Activated CD4-positive, alpha-beta T cell treated with anti-CD3 and anti-CD28 coated beads, Interleukin-2, amount 10 ng/mL, durations not matched to agents 7 days and 5 days (primary cell): ENCODE measurements around the gene ALG5. TPM values are rescaled to one million over a fixed set of nuclear protein-coding genes. Genes with fewer than 3 reads are reported as not detected.

Experiments used
- CTCF ChIA-PET: fragments of 350-600 bp; sonication (Branson Sonifier 250); formaldehyde crosslinking; loops from one replicate; lab custom pipeline; 2021; ENCODE audit warnings: antibody characterized with exemption; lab: Charles Lee
- POLR2A ChIA-PET: fragments of 350-600 bp; sonication (Branson Sonifier 250); formaldehyde crosslinking; loops from one replicate; lab custom pipeline; 2021; ENCODE audit warnings: antibody characterized with exemption; lab: Charles Lee
- DNase-seq: peaks from one replicate; pipeline ENCODE4 v3.0.0-alpha.2; 2020
- H3K27ac Mint-ChIP-seq: one replicate; pipeline ENCODE4 v1.8.0; 2021; ENCODE audit warnings: mild to moderate bottlenecking, moderate library complexity, mixed read lengths
- H3K27me3 Mint-ChIP-seq: one replicate; pipeline ENCODE4 v1.8.0; 2021; ENCODE audit warnings: mixed read lengths
- H3K36me3 Mint-ChIP-seq: one replicate; pipeline ENCODE4 v1.8.0; 2021; ENCODE audit warnings: low read depth, mixed read lengths
- H3K4me1 Mint-ChIP-seq: one replicate; pipeline ENCODE4 v1.8.0; 2021; ENCODE audit warnings: mixed read lengths
- H3K4me3 Mint-ChIP-seq: one replicate; pipeline ENCODE4 v1.8.0; 2021; ENCODE audit warnings: mild to moderate bottlenecking, moderate library complexity, mixed read lengths
- H3K9me3 Mint-ChIP-seq: one replicate; pipeline ENCODE4 v1.8.0; 2021; ENCODE audit warnings: mixed read lengths
- total RNA-seq, 2 experiments: library from RNA; stranded (reverse); gene quantifications; one replicate each; pipeline ENCODE4 v1.2.3, GENCODE V29; 2021

Gene ALG5
- total RNA-seq, 2 experiments from 2014 or later: 29.8 to 33.9 TPM

- Mint-ChIP-seq H3K36me3 (peaks cover 40% of the 10 kb centered on the region), H3K27ac (no peak overlapping the region), H3K4me3 (no peak overlapping the region), H3K27me3 (no peaks in the 10 kb centered on the region), H3K4me1 (peaks cover 1% of the 10 kb centered on the region), H3K9me3 (peaks cover 4% of the 10 kb centered on the region)
- POLR2A ChIA-PET: no interaction called here
- CTCF ChIA-PET: interaction anchor here (0.6 to 1.2 kb wide), 3 partner anchors 28 to 1749 kb away, joined by 3 to 4 read pairs (median 3); partner anchors contain the start of gene EXOSC8
- DNase-seq: no peak
Measured at GRCh38 chr13:36973009-36973408, 26.1 kb downstream of the ALG5 start.

DNA sequence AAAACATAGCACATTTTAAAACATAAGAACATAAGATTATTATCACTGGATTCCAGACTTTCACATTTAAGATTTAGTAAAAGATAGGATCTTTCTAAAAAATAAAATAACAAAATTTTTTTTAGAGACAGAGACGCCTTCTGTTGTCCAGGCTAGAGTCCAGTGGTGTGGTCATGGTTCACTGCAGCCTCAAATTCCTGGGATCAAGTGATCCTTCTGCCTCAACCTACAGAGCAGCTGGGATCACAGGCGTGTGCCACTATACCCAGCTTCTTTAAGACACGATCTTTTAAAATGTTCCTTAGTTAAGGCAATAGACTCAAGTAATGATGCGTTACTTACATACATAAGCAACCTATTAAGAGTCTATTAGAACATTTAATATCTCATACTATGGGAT is 32.7 kb downstream of the ALG5 start:
- no peak for DNase-seq
- no peak overlapping the region for H3K27ac Mint-ChIP-seq
- no peaks in the 10 kb centered on the region for H3K27me3 Mint-ChIP-seq
- peaks cover 32% of the 10 kb centered on the region for H3K36me3 Mint-ChIP-seq
- CTCF ChIA-PET: no interaction called here
- no peaks in the 10 kb centered on the region for H3K4me1 Mint-ChIP-seq
- POLR2A ChIA-PET: no interaction called here
- H3K4me3 Mint-ChIP-seq: no peak overlapping the region
- no peaks in the 10 kb centered on the region for H3K9me3 Mint-ChIP-seq

DNA sequence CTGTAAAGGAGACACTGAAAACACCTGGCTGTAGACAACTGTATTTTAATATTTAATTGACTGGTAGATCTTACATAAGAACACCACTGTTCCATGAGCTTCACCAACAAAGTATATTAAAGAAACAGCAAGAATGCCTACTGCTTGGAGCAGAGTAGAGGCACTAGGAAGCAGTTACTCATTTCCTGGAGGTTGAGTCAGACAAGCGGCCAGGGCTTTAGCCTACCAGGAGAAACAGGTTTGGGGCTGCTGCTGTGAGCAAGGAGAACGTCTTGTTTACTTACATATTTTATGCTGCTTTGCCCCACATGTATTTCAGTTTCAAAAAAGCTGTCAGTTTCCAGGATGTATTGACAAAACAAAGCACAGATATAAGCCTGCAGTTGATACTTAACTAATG is 33.4 kb downstream of the ALG5 start:
- H3K4me1 Mint-ChIP-seq: no peaks in the 10 kb centered on the region
- peaks cover 36% of the 10 kb centered on the region for H3K36me3 Mint-ChIP-seq
- H3K27me3 Mint-ChIP-seq: no peaks in the 10 kb centered on the region
- no peak overlapping the region for H3K27ac Mint-ChIP-seq
- no peak overlapping the region for H3K4me3 Mint-ChIP-seq
- H3K9me3 Mint-ChIP-seq: no peaks in the 10 kb centered on the region
- POLR2A ChIA-PET: no interaction called here
- no peak for DNase-seq
- CTCF ChIA-PET: no interaction called here

DNA sequence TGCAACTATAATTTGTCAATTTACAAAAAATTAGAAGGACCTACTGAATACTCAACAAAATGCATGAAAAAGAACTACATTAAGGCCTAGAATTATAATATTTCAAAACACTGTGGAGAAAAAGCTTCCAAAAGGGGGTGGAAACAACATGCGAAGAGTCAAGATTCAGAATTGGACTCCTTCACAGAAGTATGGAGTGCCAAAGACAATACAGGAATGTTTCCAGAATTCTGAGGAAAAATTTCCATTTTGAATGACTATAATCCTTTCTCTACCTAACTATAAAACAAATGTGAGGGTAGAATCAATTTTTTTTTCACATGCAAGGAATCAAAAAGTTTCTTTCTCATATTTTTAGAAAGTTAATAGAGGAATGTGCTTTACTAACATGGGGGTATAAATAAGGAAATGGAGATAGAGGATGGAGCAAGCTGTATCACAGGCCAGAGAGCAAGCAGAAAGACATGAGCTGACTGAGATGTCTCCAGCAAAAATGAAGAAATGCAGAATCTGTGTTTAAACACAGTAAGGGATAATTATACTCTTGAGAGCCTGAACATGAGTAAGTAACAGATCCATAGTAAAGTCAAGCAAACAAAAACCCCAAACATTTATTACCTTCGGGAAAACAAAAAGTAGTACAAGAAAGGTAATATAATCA is 39.6 kb downstream of the ALG5 start:
- POLR2A ChIA-PET: no interaction called here
- Mint-ChIP-seq H3K27ac (no peak overlapping the region), H3K9me3 (no peaks in the 10 kb centered on the region), H3K4me3 (no peak overlapping the region), H3K27me3 (no peaks in the 10 kb centered on the region), H3K36me3 (peaks cover 40% of the 10 kb centered on the region), H3K4me1 (peaks cover 10% of the 10 kb centered on the region)
- no peak for DNase-seq
- CTCF ChIA-PET: no interaction called here

DNA sequence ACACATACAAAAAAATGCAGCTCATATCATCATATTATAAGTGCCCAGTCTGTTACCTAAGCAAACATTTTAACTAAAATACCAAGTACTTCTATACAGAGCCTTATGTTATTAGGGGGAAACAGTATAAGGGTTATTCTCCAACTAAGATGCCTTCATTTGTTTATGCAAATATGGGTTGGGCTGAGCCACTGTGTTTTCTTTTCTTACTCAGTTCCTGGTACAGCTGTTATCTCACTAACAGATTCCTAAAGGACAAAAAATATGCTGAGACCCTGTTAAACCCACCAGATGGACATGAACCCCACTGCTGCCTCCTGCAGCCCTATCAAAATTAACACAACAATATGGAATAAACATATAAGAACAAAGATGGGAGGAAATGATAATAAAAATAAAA is 44.6 kb downstream of the ALG5 start:
- peaks cover 7% of the 10 kb centered on the region for H3K4me1 Mint-ChIP-seq
- no peaks in the 10 kb centered on the region for H3K9me3 Mint-ChIP-seq
- CTCF ChIA-PET: no interaction called here
- no peak for DNase-seq
- H3K27me3 Mint-ChIP-seq: no peaks in the 10 kb centered on the region
- no peak overlapping the region for H3K27ac Mint-ChIP-seq
- H3K4me3 Mint-ChIP-seq: no peak overlapping the region
- peaks cover 36% of the 10 kb centered on the region for H3K36me3 Mint-ChIP-seq
- POLR2A ChIA-PET: no interaction called here

DNA sequence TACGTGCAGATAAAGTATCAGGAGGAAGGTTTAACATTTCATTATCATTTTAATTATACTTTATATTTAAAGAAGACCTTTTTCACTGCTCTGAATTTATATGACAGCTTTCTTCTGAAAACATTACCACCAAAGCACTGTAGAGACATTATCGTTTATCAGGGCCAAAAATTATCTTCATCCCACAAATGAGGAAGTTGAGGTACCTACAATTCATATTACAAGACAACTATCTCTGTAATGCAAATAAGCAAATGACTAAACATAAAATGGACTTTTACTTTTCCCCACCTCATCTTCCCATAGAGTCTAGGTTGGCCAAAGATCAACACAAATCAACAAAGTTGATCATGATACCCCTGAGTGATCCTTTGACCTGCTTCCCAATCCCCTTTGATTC is 48.2 kb downstream of the ALG5 start:
- H3K27me3 Mint-ChIP-seq: no peaks in the 10 kb centered on the region
- no peaks in the 10 kb centered on the region for H3K4me1 Mint-ChIP-seq
- CTCF ChIA-PET: interaction anchor here (1.6 kb wide), 1 partner anchor 27 kb away, joined by 4 read pairs; no protein-coding TSS in a partner anchor
- POLR2A ChIA-PET: no interaction called here
- no peak overlapping the region for H3K4me3 Mint-ChIP-seq
- H3K9me3 Mint-ChIP-seq: no peaks in the 10 kb centered on the region
- H3K27ac Mint-ChIP-seq: no peak overlapping the region
- H3K36me3 Mint-ChIP-seq: peaks cover 33% of the 10 kb centered on the region
- no peak for DNase-seq

DNA sequence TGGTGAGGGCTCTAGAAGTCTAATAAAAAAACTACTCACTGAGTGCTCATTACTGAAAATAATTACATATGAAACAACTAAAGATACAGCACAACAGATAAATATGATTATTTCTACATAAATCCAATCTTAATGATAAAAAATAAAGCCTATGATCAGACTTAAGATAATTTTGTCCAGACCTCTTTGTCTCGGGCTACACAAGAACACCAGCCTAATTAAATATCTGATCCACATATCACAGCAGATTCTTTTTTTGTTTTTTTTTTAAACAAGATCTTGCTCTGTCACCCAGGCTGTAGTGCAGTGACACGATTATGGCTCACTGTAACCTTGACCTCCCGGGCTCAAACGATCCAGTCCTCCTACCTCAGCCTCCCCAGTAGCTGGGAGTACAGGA is 48.8 kb downstream of the ALG5 start:
- Mint-ChIP-seq H3K4me3 (no peak overlapping the region), H3K36me3 (peaks cover 29% of the 10 kb centered on the region), H3K4me1 (no peaks in the 10 kb centered on the region), H3K27ac (no peak overlapping the region), H3K9me3 (no peaks in the 10 kb centered on the region), H3K27me3 (no peaks in the 10 kb centered on the region)
- no peak for DNase-seq
- CTCF ChIA-PET: interaction anchor here (1.6 kb wide), 1 partner anchor 27 kb away, joined by 4 read pairs; no protein-coding TSS in a partner anchor
- POLR2A ChIA-PET: no interaction called here

DNA sequence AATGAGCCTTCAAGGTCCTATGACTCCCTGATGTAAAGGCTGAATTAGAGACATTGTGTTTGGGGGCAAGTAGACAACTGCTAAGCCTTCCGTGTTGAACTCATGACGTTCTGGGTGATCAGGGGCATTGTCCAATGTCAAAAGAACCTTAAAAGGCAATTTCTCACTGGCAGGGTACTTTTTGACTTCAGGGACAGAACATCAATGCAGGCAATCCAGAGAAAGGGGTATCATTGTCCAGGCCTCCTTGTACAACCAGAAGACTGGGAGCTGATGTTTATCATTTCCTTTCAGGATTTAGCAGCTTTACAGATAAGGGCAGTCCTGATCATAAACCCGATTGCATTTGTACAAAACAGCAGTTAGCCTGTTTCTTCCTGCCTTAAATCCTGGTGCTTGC is 54.1 kb downstream of the ALG5 start:
- peaks cover 2% of the 10 kb centered on the region for H3K27me3 Mint-ChIP-seq
- H3K36me3 Mint-ChIP-seq: peaks cover 13% of the 10 kb centered on the region
- H3K27ac Mint-ChIP-seq: no peak overlapping the region
- ChIA-PET POLR2A (no interaction called here), CTCF (interaction anchor here (0.7 to 0.8 kb wide), 2 partner anchors 35 to 209 kb away, joined by 3 read pairs; no protein-coding TSS in a partner anchor)
- peaks cover 5% of the 10 kb centered on the region for H3K9me3 Mint-ChIP-seq
- H3K4me3 Mint-ChIP-seq: no peak overlapping the region
- H3K4me1 Mint-ChIP-seq: no peaks in the 10 kb centered on the region
- no peak for DNase-seq

- H3K9me3 Mint-ChIP-seq: no peaks in the 10 kb centered on the region
Measured at GRCh38 chr13:36925603-36926002, 73.5 kb downstream of the ALG5 start.

DNA sequence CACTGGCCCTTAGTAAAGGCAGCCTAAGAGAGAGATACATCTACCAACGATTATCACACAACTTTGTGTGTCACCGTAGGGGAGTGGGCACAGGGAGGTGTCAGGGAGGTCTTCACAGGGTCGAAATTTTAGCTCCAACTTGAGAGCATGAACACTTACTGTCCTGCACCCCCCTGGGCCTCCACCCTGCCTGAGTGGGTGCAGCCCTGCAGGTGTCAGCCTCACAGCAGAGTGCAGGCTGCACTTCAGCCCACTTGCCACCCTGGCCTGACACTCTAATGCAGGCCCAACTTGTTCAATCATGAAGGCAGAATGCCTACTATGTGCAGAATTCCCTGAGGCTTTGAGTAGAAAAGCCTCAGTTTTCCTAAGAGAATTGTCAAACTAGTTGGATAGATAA is 75.1 kb downstream of the ALG5 start:
- DNase-seq: no peak
- ChIA-PET CTCF (interaction anchor here (1.0 kb wide), 1 partner anchor 27 kb away, joined by 4 read pairs; no protein-coding TSS in a partner anchor), POLR2A (no interaction called here)
- H3K9me3 Mint-ChIP-seq: no peaks in the 10 kb centered on the region
- peaks cover 3% of the 10 kb centered on the region for H3K4me1 Mint-ChIP-seq
- H3K27me3 Mint-ChIP-seq: peaks cover 42% of the 10 kb centered on the region
- no peak overlapping the region for H3K27ac Mint-ChIP-seq
- H3K36me3 Mint-ChIP-seq: no peaks in the 10 kb centered on the region
- H3K4me3 Mint-ChIP-seq: no peak overlapping the region

More at GRCh38 chr13:36925603-36926002, 73.5 kb downstream of the ALG5 start:
- Mint-ChIP-seq H3K27ac (no peak overlapping the region), H3K4me3 (no peak overlapping the region), H3K4me1 (peaks cover 1% of the 10 kb centered on the region), H3K27me3 (peaks cover 35% of the 10 kb centered on the region), H3K36me3 (no peaks in the 10 kb centered on the region)
- POLR2A ChIA-PET: no interaction called here
- DNase-seq: no peak
- CTCF ChIA-PET: no interaction called here

GRCh38 chr13:36921631-36922301 is 77.4 kb downstream of the ALG5 start:
- CTCF ChIA-PET: no interaction called here
- Mint-ChIP-seq H3K36me3 (no peaks in the 10 kb centered on the region), H3K27me3 (peaks cover 55% of the 10 kb centered on the region), H3K4me1 (peaks cover 3% of the 10 kb centered on the region), H3K4me3 (no peak overlapping the region), H3K27ac (no peak overlapping the region), H3K9me3 (no peaks in the 10 kb centered on the region)
- DNase-seq: no peak
- POLR2A ChIA-PET: no interaction called here

DNA sequence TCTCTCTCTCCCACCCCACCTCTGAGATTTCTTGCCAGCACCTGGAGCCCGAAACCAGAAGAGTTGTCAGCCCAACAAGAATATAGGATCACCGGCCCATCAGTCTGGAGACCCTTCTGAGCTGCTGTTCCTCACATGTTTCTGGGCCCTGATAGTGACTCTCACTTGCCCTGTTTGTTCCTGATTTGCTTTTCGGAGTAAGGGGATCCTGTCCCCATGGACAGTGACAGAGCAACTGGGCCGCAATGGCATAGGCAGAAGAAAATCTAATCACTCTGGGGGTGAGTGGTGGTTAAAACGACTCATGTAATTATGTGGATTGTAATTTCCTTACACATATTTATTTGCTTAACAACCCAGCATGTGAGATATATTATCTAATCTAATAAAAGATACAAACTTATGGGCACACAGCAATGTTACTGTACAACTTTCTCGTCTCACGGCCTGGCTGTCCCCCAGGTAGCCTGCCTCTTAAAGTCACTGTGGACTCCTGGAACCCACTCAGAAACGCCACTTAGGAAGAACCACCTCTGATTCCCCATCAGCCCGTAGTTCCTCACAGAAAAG is 78.4 kb downstream of the ALG5 start:
- Mint-ChIP-seq H3K4me3 (peak overlapping the region; percentile 65), H3K9me3 (no peaks in the 10 kb centered on the region)
- POLR2A ChIA-PET: interaction anchor here (0.6 kb wide), 1 partner anchor 92 kb away, joined by 3 read pairs; no protein-coding TSS in a partner anchor

More for the DNA sequence above, 78.4 kb downstream of the ALG5 start:
- no peaks in the 10 kb centered on the region for H3K36me3 Mint-ChIP-seq
- peaks cover 3% of the 10 kb centered on the region for H3K4me1 Mint-ChIP-seq
- no peak overlapping the region for H3K27ac Mint-ChIP-seq
- no peak for DNase-seq
- H3K27me3 Mint-ChIP-seq: peaks cover 65% of the 10 kb centered on the region
- CTCF ChIA-PET: no interaction called here
